CD4-positive, alpha-beta T cell treated with Interferon gamma for 1 hour (primary cell): ENCODE measurements around the gene VAMP5.
"Not testable (repeated sequence)": the region's sequence is repeated elsewhere in the genome, so short reads cannot be mapped to it uniquely, and the experiment has no call there.

ENCODE experiments used
- DNase-seq: peaks from one replicate; pipeline ENCODE4 v3.0.0-alpha.2; 2020

The VAMP5 gene

DNA sequence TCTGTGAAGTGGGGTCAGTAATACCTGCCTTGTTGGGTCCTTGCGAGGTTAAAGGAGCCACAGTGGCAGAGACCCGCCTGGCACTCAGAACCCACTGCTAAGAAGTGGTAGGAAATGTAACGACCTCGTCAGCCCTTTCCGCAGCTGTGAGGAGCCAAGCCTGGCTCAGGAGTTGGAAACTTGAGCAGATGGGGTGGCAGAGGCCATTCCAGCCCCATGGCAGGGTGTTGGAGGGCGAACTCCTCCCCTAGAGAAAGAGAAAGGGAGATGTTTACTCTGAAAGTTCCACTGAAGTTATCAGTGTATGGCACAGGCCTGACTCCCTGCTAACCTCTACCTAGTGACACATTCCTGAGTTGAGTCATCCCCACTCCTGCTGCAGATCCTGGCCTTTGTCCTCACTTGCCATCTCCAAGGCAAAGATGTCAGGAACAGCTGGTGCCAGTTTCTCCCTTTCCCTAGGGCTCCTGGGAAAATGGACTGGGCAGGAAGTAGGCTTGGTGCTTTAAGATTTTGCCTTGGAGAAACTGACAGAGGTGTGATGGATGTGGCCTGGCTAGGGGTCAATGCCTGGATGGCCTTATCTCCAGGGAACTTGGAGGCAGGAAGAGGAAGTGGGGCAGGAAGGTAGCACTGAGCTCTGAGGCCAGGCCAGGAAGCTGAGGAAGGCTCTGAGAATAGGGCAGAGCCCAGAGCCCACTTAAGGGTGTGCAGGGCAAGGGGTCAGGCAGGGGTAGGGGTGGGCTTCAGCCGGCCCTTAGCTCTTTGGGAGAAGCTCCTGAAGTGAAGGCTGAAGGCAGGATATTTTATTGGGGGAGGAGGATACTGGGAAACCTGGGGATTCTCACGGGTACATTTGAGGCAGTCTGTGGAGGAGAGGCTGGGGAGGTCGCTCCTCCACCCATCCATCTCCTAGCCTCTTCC, 888 bp downstream of the VAMP5 start:
- no peak for DNase-seq

- no peak for DNase-seq
Measured at GRCh38 chr2:85585781-85586105, 1.5 kb downstream of the VAMP5 start.

DNA sequence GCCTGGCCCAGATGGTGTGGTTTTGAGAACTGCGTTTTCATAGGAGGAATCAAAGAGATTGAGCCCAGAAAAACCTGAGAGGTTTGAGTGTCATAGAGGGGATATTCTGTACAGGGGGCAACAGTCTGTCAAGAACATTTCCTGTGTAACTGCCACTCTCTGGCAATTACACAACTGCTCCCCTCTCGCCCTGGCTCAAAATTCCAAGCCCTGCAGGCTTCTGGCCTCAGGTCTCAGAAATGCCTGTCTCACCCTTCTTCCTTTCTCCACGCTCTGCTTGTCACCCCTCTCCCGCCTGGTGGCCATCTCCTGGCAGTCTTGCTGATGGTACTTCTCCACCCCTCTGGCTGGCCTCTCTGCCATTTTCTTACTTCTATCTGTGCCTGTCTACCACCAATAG, 4.0 kb downstream of the VAMP5 start:
- no peak for DNase-seq

DNA sequence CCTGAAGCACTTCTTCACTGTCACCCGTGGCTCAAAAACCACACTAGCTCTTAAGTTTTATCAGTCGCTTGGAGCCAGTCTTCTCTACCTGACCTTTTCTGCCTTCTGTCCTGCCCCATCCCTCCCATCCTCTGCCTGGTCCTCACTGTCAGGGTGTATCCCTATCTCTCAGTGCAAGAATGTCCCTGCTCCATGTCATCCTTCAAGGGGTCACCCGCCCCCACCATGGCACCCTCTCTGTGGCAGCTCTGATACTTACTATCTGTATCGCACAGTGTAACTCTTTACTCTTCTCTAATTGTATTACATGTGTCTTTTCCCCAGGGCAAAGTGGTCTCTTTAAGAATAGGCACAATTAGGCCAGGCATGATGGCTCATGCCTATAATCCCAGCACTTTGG, 4.4 kb downstream of the VAMP5 start:
- DNase-seq: no peak

DNA sequence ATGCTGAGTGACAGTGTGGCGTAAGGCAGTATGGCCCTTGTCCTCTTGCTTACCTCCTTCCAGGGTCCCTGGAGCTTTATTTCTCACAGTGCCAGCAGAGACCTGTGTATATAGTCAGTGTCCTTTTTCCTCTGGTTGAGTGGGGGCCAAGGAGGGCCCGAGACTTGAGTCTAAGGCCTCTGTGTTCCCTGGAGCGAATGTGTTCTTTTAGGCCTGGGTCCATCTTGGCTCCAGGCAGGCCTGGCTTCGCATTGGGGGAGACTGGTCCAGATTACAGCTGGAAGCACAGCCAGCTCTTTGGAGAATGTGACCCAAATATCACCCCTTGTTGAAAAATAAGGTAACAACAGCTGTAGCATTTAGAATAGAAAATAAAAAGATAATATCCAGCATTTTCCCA, 5.0 kb downstream of the VAMP5 start:
- DNase-seq: no peak

DNA sequence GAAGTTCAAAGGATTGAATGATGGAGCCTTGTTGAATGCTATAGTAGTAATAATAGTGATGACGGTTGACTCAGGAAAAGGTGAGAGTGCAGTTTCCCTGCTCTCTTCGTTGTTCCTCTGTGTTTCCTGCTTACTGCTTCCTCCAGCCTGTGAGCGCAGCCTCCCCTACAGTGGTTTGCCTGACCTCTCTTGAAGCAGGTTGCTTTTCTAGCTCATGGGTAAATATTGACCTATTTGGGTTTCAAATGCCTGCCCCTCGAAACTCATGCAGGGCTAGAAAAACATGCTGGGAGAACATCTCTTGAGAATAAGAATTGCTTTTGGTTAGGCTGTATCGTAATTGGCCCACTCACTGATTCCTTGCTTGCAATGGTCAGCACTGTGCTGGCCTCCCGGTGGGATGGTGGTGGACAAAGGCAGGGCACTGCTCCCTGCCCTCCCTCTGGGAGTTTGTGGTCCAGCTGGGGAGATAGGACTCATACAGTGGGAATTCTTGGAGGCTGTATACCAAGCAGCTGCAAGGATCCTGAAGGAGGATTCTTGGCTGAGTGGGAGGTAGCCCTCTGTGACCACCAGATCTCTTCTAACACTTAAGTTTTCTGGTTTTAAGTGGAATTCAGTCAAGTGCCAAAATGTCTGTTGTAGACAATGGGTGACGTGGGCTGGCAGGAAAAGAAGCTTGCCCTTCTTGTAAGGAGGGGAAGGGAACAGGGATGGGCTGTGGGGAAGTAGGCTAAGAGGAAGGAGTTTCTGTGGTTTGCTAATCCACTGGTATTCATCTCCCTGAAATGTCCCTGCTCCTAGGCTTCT, 6.0 kb downstream of the VAMP5 start:
- peak; percentile 42 for DNase-seq

- DNase-seq: no peak
Measured at GRCh38 chr2:85590950-85591349, 6.7 kb downstream of the VAMP5 start.

GRCh38 chr2:85591563-85591962, 7.3 kb downstream of the VAMP5 start:
- DNase-seq: no peak

- DNase-seq: not testable (repeated sequence)
Measured at GRCh38 chr2:85592299-85592698, 8.1 kb downstream of the VAMP5 start.

DNA sequence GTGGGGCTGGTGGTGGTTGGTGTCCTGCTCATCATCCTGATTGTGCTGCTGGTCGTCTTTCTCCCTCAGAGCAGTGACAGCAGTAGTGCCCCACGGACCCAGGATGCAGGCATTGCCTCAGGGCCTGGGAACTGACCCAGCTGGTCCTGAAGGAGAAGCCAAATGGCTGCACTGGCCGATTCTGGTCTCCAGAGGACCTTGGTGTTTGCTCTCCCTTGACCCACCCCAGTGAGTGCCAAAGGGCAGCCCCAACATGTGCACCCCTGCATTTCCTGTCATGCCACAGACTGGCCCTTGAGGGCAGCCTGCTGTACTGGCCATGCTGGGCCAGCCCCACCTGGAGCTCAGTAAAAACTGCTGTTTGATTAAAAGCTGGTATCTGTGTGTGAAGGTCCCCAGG, 8.8 kb downstream of the VAMP5 start:
- no peak for DNase-seq

DNA sequence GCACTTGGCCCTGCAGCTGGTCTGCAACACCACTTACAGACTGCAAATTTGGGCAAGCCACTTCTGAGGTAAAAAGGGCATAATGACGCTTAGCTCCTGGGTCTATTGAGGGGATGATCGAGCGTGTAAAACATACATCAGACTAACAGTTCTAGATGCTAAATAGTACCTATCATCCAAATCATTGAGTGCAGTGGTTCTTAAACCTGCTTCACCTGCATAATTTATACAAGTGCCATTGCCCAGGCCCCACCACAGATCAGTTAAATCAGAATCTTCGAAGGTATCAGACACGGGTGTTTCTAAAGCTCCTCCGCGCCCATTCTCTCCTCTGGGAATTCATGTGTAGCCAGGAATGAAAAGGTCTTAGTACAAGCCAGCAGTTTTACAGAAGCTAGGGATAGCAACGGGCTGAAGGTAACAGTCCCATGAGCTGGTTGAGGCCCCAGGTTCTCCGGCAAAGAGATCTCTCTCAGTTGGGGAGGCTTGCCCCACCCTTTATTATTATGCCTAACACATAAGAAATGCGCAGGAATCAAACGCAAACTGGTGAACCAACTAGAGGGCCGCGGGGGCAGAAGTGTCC, 10.6 kb downstream of the VAMP5 start:
- DNase-seq: no peak

DNA sequence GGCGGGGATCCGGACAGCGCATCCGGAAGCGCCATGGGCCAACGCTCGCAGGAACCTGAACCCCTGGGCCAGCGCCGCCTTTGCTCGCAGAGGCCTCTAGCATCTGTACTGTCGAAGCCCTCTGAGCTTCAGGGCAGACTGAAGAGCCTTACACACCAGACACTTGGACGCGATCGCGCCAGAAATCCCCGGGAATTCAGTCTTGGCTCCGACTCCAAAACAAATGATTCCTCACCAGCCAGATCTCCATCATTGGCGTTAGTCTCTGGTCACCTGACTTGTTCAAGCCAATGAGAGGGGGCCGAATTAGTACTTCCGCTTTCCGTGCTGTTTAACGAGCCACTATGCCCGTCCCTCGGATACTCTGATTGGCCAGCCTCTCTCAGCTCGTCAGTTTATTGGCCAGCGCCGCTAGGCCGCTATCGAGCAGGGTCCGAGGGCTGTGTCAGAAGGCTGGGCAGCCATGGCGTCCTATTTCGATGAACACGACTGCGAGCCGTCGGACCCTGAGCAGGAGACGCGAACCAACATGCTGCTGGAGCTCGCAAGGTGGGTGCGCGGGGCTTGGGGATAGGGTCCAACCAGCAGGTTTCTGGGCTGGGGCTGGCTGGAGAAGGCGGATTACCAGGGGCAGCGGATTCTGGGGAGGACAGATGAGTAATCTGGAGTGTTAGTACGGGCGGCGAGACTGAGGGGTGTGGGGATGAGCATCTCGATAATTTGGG, 11.2 kb downstream of the VAMP5 start, which contains the start of gene RNF181:
RNF181 (plus strand) TSS at position 445 of the 725 bp plus-strand sequence; CDS start at position 464, 19 bp downstream.
- peak; percentile 93 for DNase-seq

DNA sequence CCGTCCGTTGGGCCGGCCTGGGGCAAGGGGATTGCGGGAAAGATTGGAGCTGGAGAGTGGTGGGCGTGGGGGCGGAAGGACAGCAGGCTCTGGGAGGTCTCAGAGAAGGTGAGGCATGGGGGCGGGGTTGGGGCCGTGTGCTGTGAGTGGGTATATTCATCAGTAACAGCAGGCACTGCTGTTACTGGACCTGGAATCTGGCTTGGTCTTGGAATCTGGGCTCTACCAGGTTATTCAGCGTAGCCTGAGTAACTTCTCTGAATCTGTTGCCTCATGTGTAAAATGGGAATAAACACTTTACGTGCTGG, 11.7 kb downstream of the VAMP5 start:
- DNase-seq: no peak

DNA sequence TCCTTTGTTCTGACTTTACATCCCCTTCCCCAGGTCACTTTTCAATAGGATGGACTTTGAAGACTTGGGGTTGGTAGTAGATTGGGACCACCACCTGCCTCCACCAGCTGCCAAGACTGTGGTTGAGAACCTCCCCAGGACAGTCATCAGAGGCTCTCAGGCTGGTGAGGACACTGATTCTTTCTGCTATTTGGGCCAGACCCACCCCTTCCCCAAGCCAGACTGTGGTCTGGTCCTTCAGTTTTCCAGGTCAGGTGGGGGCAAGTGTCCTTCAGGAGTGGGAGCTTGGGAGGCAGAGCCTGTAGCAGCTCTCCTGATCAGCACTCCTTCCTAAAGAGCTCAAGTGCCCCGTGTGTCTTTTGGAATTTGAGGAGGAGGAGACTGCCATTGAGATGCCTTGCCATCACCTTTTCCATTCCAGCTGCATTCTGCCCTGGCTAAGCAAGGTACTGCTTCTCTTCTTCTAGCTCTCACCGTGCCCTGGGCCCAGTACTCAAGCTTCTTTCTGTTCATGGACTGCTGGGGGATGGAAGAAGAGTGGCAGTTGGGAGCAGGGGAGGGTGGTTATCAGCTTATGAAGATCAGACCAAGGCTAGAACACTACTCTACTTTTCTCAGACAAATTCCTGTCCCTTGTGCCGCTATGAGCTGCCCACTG, 12.4 kb downstream of the VAMP5 start:
- DNase-seq: no peak

GRCh38 chr2:85597241-85597640, 13.0 kb downstream of the VAMP5 start:
- no peak for DNase-seq

GRCh38 chr2:85598594-85599340, 14.5 kb downstream of the VAMP5 start:
- DNase-seq: no peak

GRCh38 chr2:85599468-85600234, 15.4 kb downstream of the VAMP5 start:
- no peak for DNase-seq

DNA sequence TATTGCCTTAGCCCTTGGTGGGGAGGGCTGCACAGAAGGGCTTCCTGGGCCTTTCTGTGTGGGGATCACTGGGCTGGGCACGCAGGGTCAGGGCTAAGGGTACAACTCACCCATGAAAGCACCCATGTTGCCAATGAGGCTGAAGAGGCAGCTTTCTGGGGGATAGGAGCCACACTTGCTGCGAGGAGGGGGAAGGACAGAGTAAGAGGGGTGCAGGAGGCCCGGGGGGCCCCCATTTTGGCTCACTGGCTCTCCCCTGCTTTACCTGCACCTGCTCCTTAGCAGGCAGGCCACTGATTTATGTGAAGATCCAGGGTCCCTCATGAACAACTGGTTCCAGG, 16.0 kb downstream of the VAMP5 start:
- DNase-seq: no peak

DNA sequence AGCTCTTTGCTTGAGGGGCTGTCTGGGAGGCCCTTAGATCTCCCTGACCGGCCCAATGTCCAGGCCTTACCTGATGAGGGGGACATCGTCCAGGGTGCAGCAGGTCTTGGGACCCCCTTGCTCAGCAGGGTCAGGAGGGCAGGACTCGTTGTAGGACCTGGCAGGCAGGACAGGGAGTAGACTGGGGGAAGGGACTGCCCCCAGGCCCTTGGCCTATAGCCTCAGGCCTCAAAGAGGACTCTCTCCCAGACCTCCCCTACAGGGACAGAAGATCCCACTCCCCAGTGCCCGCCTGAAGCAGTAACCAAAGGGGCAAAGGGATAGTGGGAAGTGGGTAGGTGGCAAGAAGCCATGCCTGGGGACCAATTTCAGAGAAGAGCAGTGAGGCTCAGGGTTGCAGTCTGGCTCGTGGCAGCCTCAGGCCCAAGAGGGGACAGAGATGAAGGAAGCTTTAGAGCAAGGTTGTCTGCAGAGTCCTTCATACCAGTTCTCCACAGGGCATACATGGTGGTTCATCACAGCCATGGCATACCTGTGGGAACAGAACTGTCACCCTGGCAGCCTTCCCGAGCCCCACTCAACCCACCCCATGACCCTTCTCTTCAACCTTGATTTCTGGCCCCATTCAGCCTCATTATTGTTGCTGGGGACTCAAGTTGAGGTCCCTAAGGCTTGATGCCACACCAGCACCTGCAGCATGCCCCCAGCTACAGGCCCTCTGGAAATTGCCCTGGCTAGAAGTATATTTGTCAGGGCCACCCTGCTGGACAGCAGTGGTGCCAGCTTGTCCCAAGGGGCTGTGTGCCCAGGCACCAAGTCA, 16.9 kb downstream of the VAMP5 start:
- no peak for DNase-seq

DNA sequence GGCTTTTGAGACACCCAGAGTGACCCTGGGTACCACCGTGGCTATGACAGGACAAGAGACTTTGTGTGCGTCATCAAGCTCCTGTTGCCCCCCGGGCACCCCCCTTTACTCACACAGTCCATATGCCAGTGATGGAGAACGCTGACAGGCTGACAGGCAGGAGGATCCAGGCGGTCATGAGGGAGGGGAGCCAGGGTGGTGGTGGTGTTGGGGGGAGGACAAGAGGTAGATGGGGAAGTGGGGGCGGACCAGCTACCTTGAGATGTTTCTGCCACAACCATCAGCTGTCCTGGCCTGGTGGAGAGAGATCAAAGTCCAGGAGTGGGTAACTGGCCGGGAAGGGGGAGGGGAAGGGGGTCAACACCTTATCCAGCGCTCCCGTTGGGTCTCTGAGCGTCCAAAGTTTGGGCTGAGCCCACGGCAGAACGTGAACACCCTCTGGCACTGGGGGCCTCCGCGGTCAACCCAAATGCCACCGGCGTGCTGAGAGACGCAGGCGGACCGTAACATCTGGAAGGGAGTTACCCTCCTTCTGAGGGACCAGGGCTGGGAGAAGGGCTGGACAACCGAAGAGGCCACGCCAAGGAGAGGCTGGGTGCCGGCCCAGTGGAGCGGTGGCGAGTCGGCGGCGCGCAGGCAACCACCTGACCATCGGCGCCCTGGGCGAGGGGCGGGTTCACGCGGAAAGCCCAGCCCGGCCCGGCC, 17.7 kb downstream of the VAMP5 start:
- DNase-seq: no peak
